ENCODE results near the gene CNTNAP2.

CNTNAP2 gene

GRCh38 chr7:146296028-146296427, 179.4 kb downstream of the CNTNAP2 start:
- no peak for DNase-seq (ENCODE audit: low spot score)

- no peak for DNase-seq (ENCODE audit: low spot score)
Measured at GRCh38 chr7:146314962-146315361, 198.4 kb downstream of the CNTNAP2 start.

- DNase-seq (ENCODE audit: low spot score) = no peak
Measured at GRCh38 chr7:146319629-146320028, 203.0 kb downstream of the CNTNAP2 start.

GRCh38 chr7:146321301-146321700, 204.7 kb downstream of the CNTNAP2 start:
- no peak for DNase-seq (ENCODE audit: low spot score)

GRCh38 chr7:146331369-146331768, 214.8 kb downstream of the CNTNAP2 start:
- no peak for DNase-seq (ENCODE audit: low spot score)

GRCh38 chr7:146345251-146345650, 228.7 kb downstream of the CNTNAP2 start:
- no peak for DNase-seq (ENCODE audit: low spot score)

- DNase-seq (ENCODE audit: low spot score) = no peak
Measured at GRCh38 chr7:146346096-146346495, 229.5 kb downstream of the CNTNAP2 start.

- no peak for DNase-seq (ENCODE audit: low spot score)
Measured at GRCh38 chr7:146355216-146355615, 238.6 kb downstream of the CNTNAP2 start.

GRCh38 chr7:146359176-146359575, 242.6 kb downstream of the CNTNAP2 start:
- DNase-seq (ENCODE audit: low spot score) = no peak

- peak; percentile 22 for DNase-seq (ENCODE audit: low spot score)
Measured at GRCh38 chr7:146366938-146367337, 250.3 kb downstream of the CNTNAP2 start.

GRCh38 chr7:146370171-146370570, 253.6 kb downstream of the CNTNAP2 start:
- no peak for DNase-seq (ENCODE audit: low spot score)

- DNase-seq (ENCODE audit: low spot score) = no peak
Measured at GRCh38 chr7:146375170-146375569, 258.6 kb downstream of the CNTNAP2 start.

GRCh38 chr7:146378196-146378595, 261.6 kb downstream of the CNTNAP2 start:
- DNase-seq (ENCODE audit: low spot score) = no peak

GRCh38 chr7:146387140-146387539, 270.5 kb downstream of the CNTNAP2 start:
- no peak for DNase-seq (ENCODE audit: low spot score)

GRCh38 chr7:146388928-146389327, 272.3 kb downstream of the CNTNAP2 start:
- DNase-seq (ENCODE audit: low spot score) = no peak

- no peak for DNase-seq (ENCODE audit: low spot score)
Measured at GRCh38 chr7:146393346-146393745, 276.7 kb downstream of the CNTNAP2 start.

GRCh38 chr7:146397141-146397540, 280.5 kb downstream of the CNTNAP2 start:
- DNase-seq (ENCODE audit: low spot score) = no peak

- no peak for DNase-seq (ENCODE audit: low spot score)
Measured at GRCh38 chr7:146401939-146402338, 285.3 kb downstream of the CNTNAP2 start.

- no peak for DNase-seq (ENCODE audit: low spot score)
Measured at GRCh38 chr7:146405737-146406136, 289.1 kb downstream of the CNTNAP2 start.

GRCh38 chr7:146411975-146412374, 295.4 kb downstream of the CNTNAP2 start:
- no peak for DNase-seq (ENCODE audit: low spot score)

GRCh38 chr7:146412781-146413180, 296.2 kb downstream of the CNTNAP2 start:
- no peak for DNase-seq (ENCODE audit: low spot score)

GRCh38 chr7:146414373-146414772, 297.8 kb downstream of the CNTNAP2 start:
- DNase-seq (ENCODE audit: low spot score) = no peak

- no peak for DNase-seq (ENCODE audit: low spot score)
Measured at GRCh38 chr7:146414937-146415336, 298.3 kb downstream of the CNTNAP2 start.

GRCh38 chr7:146417176-146417575, 300.6 kb downstream of the CNTNAP2 start:
- no peak for DNase-seq (ENCODE audit: low spot score)

- DNase-seq (ENCODE audit: low spot score) = no peak
Measured at GRCh38 chr7:146423446-146423845, 306.8 kb downstream of the CNTNAP2 start.

Data from GM03348 (cell line).